IPS-18a (cell line): ENCODE measurements around the gene PFKL.
"Not testable (repeated sequence)": the region's sequence is repeated elsewhere in the genome, so short reads cannot be mapped to it uniquely, and the experiment has no call there.

Experiments
- H3K27ac ChIP-seq: one replicate; pipeline ENCODE4 v1.5.1; 2013; ENCODE audit warnings: low read length
- H3K27me3 ChIP-seq: one replicate; pipeline ENCODE4 v1.6.1; 2013; ENCODE audit warnings: mild to moderate bottlenecking, low read length; ENCODE audit not compliant: control insufficient read depth, insufficient read depth
- H3K36me3 ChIP-seq: one replicate; pipeline ENCODE4 v1.6.1; 2013; ENCODE audit warnings: low read depth, low read length; ENCODE audit not compliant: control insufficient read depth
- H3K4me1 ChIP-seq: one replicate; pipeline ENCODE4 v1.6.1; 2013; ENCODE audit warnings: low read depth, low read length; ENCODE audit not compliant: control insufficient read depth
- H3K4me3 ChIP-seq: one replicate; pipeline ENCODE4 v1.5.1; 2013; ENCODE audit warnings: low read length
- H3K9ac ChIP-seq: one replicate; pipeline ENCODE4 v1.6.1; 2013; ENCODE audit warnings: mild to moderate bottlenecking, low read length, moderate library complexity
- H3K9me3 ChIP-seq: one replicate; pipeline ENCODE4 v1.6.1; 2013; ENCODE audit warnings: low read depth, low read length; ENCODE audit not compliant: control insufficient read depth

Gene PFKL

GRCh38 chr21:44298301-44298700, 1.6 kb upstream of the PFKL start:
- Histone ChIP-seq H3K4me3 (no peak overlapping the region), H3K27ac (no peak overlapping the region), H3K9ac (no peak overlapping the region), H3K36me3 (no peaks in the 10 kb centered on the region), H3K9me3 (no peaks in the 10 kb centered on the region), H3K4me1 (no peaks in the 10 kb centered on the region), H3K27me3 (peaks cover 10% of the 10 kb centered on the region)

- Histone ChIP-seq H3K4me1 (no peaks in the 10 kb centered on the region), H3K9me3 (no peaks in the 10 kb centered on the region), H3K36me3 (no peaks in the 10 kb centered on the region), H3K27ac (no peak overlapping the region), H3K27me3 (peaks cover 10% of the 10 kb centered on the region), H3K4me3 (peak overlapping the region; percentile 68), H3K9ac (no peak overlapping the region)
Measured at GRCh38 chr21:44299085-44299457, 782 bp upstream of the PFKL start.

- Histone ChIP-seq H3K27me3 (peaks cover 10% of the 10 kb centered on the region), H3K9ac (no peak overlapping the region), H3K4me1 (no peaks in the 10 kb centered on the region), H3K4me3 (peak overlapping the region; percentile 60), H3K36me3 (no peaks in the 10 kb centered on the region), H3K9me3 (no peaks in the 10 kb centered on the region), H3K27ac (no peak overlapping the region)
Measured at GRCh38 chr21:44300262-44300959, 558 bp downstream of the PFKL start.

GRCh38 chr21:44301141-44301540, 1.3 kb downstream of the PFKL start:
- no peak overlapping the region for H3K4me3 ChIP-seq
- H3K36me3 ChIP-seq = no peaks in the 10 kb centered on the region
- peaks cover 10% of the 10 kb centered on the region for H3K27me3 ChIP-seq
- no peaks in the 10 kb centered on the region for H3K4me1 ChIP-seq
- no peak overlapping the region for H3K9ac ChIP-seq
- no peaks in the 10 kb centered on the region for H3K9me3 ChIP-seq
- H3K27ac ChIP-seq = no peak overlapping the region

- Histone ChIP-seq H3K27me3 (peaks cover 10% of the 10 kb centered on the region), H3K27ac (no peak overlapping the region), H3K4me1 (no peaks in the 10 kb centered on the region), H3K36me3 (no peaks in the 10 kb centered on the region), H3K4me3 (no peak overlapping the region), H3K9ac (no peak overlapping the region), H3K9me3 (no peaks in the 10 kb centered on the region)
Measured at GRCh38 chr21:44301961-44302406, 2.1 kb downstream of the PFKL start.

- not testable (repeated sequence) for H3K9ac ChIP-seq, H3K27me3 ChIP-seq, H3K36me3 ChIP-seq, H3K4me1 ChIP-seq, H3K9me3 ChIP-seq, H3K4me3 ChIP-seq, H3K27ac ChIP-seq
Measured at GRCh38 chr21:44302573-44303401, 2.9 kb downstream of the PFKL start.

GRCh38 chr21:44303490-44303981, 3.7 kb downstream of the PFKL start:
- Histone ChIP-seq H3K27me3 (peaks cover 2% of the 10 kb centered on the region), H3K27ac (no peak overlapping the region), H3K36me3 (no peaks in the 10 kb centered on the region), H3K9me3 (no peaks in the 10 kb centered on the region), H3K9ac (no peak overlapping the region), H3K4me3 (no peak overlapping the region), H3K4me1 (no peaks in the 10 kb centered on the region)

GRCh38 chr21:44304011-44304616, 4.3 kb downstream of the PFKL start:
- no peaks in the 10 kb centered on the region for H3K27me3 ChIP-seq
- no peak overlapping the region for H3K27ac ChIP-seq
- no peaks in the 10 kb centered on the region for H3K4me1 ChIP-seq
- H3K4me3 ChIP-seq = no peak overlapping the region
- no peak overlapping the region for H3K9ac ChIP-seq
- no peaks in the 10 kb centered on the region for H3K9me3 ChIP-seq
- no peaks in the 10 kb centered on the region for H3K36me3 ChIP-seq

- no peak overlapping the region for H3K9ac ChIP-seq
- no peaks in the 10 kb centered on the region for H3K27me3 ChIP-seq
- no peaks in the 10 kb centered on the region for H3K4me1 ChIP-seq
- no peaks in the 10 kb centered on the region for H3K9me3 ChIP-seq
- no peak overlapping the region for H3K4me3 ChIP-seq
- H3K27ac ChIP-seq = no peak overlapping the region
- H3K36me3 ChIP-seq = no peaks in the 10 kb centered on the region
Measured at GRCh38 chr21:44304877-44305293, 5.0 kb downstream of the PFKL start.

GRCh38 chr21:44305691-44306090, 5.8 kb downstream of the PFKL start:
- no peaks in the 10 kb centered on the region for H3K4me1 ChIP-seq
- no peak overlapping the region for H3K9ac ChIP-seq
- no peaks in the 10 kb centered on the region for H3K36me3 ChIP-seq
- no peaks in the 10 kb centered on the region for H3K27me3 ChIP-seq
- no peak overlapping the region for H3K4me3 ChIP-seq
- H3K27ac ChIP-seq = no peak overlapping the region
- H3K9me3 ChIP-seq = no peaks in the 10 kb centered on the region

GRCh38 chr21:44306936-44307704, 7.3 kb downstream of the PFKL start:
- Histone ChIP-seq H3K9me3 (no peaks in the 10 kb centered on the region), H3K9ac (no peak overlapping the region), H3K27me3 (no peaks in the 10 kb centered on the region), H3K27ac (no peak overlapping the region), H3K4me3 (no peak overlapping the region), H3K4me1 (no peaks in the 10 kb centered on the region), H3K36me3 (peaks cover 7% of the 10 kb centered on the region)
